ENCODE data around the gene HCN2.

DNA sequence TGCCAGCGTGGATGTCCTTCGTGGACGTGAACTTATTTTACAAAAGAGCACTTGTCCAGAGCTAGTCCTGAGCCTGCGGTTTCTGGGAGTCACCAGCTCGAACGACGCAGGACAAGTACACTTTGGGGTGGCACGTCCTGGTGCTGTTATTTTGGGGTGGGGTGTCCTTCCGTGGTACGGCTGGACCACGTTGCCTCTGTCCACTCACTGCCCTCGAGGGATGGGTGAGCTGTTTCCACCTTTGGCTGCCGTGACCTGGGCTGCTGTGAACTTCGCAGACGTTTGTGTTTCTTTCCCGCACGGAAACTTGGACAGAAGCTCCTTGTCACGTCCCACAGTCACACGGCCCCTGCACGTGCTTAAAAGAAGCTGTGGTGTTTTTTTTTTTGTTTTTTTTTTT, 34.9 kb upstream of the HCN2 start:
- TF ChIP-seq, protein P1, sequence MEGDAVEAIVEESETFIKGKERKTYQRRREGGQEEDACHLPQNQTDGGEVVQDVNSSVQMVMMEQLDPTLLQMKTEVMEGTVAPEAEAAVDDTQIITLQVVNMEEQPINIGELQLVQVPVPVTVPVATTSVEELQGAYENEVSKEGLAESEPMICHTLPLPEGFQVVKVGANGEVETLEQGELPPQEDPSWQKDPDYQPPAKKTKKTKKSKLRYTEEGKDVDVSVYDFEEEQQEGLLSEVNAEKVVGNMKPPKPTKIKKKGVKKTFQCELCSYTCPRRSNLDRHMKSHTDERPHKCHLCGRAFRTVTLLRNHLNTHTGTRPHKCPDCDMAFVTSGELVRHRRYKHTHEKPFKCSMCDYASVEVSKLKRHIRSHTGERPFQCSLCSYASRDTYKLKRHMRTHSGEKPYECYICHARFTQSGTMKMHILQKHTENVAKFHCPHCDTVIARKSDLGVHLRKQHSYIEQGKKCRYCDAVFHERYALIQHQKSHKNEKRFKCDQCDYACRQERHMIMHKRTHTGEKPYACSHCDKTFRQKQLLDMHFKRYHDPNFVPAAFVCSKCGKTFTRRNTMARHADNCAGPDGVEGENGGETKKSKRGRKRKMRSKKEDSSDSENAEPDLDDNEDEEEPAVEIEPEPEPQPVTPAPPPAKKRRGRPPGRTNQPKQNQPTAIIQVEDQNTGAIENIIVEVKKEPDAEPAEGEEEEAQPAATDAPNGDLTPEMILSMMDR (conservative IDR thresholded peaks at IDR 0.05 in 1 of 2, IDR thresholded peaks at IDR 0.05 in 1 of 2; ENCODE audit: extremely low read depth in 1 of 2, insufficient read depth in 1 of 2, low read depth in 1 of 2, low read length in 2 of 2) = no peak
- no peak for TF ChIP-seq EZH2 (IDR thresholded peaks at IDR 0.05; ENCODE audit: borderline replicate concordance, low read length)
